NCI-H1417 (cell line): Measurements from ENCODE around the gene HOXD9.

ENCODE experiments used
- DNase-seq, 3 experiments: peaks; one replicate each; lab custom pipeline; 2025; lab: John Stamatoyannopoulos, UW

HOXD9 gene

GRCh38 chr2:176110415-176111308, 11.9 kb upstream of the HOXD9 start:
- no peak for DNase-seq

GRCh38 chr2:176111309-176111663, 11.2 kb upstream of the HOXD9 start:
- DNase-seq: peak in 1 of 3 experiments; percentile 15

GRCh38 chr2:176111846-176112374, 10.6 kb upstream of the HOXD9 start:
- no peak for DNase-seq

DNA sequence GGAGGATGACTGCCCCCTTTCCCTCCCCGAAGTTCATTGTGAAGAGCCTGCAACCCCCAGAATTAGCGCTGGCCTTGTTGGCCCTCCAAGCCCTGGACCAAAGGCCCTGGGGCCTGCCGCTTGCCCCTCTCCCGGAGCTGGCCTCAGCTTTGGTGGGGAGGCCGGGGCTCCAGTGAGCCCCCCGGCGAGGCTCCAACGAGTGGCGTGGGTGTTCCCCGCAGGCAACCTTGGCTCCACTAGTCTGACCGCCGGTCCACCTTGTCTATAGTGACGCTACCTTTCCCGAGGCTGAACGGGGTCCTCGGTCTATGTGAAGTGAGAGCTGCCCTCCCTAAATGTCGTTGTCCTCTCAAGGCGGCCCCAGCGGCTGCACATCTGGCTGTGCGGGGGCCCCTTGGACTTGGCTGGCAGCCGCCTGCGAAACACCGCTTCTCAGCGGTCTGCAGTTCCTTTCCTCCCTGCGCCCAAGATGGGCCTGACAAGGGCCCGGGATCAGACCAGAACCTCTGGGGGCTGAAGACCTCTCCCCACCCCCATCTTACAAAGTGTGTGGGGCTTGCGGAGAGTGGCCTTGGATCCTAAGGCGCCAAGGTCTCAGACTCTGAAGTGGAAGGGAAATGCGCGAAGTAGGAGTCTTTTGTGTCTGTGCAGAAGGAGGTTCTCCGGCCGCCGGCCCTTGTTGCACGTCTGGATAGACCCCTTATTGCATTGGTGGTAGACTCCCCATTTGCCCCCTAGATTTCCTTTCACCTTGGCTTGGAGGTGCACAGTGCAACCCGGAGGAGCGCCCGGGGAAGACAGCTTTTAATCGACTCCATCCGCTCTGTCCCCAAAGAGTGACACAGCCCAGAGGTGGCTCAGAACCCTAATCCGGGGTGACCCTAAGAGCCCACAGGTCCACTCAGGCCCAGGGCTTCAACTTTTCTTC, 9.9 kb upstream of the HOXD9 start:
- DNase-seq: no peak

DNA sequence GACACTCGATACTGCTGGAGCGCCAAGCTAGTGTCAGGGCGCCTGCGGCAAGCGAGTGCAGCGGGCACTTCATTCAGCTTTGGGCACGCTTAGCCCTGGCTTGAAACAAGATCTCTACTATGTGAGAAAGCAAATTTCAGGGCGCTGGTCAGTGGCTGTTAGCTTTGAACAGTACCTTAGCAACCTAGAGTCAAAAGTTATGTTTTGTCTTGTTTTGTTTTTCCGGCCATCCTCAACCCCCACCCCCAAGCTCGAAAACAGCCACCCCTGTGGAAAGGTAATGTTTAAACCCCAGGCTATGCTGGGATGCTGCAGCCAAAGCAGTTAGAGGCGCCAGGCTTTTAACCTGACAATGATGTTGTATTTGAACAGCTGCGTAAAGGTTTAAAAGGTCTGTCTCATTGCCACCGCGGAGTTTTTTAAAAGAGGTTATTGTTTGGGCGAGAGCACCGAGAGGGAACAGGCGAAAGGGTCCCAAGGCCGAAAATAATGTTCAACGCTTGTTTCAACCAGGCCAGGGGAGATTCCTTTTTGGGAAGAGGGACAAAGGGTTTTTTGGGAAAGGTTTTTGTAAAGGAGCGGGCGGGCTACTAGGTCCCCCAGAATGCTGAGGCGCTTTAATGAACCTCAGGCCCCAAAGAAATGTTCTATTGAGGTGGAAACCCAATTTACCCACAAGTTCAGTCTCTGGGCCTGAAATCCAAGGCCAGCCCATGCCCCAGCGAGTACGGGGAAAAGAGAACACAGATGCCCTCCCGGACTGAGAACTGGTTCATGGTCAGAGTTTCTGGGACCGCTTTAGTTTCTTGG, 8.2 kb upstream of the HOXD9 start:
- peak; percentile 31 to 97 (median 93) for DNase-seq

- no peak for DNase-seq
These were observed 7.4 kb upstream of the HOXD9 start for GRCh38 chr2:176114930-176115625.

DNA sequence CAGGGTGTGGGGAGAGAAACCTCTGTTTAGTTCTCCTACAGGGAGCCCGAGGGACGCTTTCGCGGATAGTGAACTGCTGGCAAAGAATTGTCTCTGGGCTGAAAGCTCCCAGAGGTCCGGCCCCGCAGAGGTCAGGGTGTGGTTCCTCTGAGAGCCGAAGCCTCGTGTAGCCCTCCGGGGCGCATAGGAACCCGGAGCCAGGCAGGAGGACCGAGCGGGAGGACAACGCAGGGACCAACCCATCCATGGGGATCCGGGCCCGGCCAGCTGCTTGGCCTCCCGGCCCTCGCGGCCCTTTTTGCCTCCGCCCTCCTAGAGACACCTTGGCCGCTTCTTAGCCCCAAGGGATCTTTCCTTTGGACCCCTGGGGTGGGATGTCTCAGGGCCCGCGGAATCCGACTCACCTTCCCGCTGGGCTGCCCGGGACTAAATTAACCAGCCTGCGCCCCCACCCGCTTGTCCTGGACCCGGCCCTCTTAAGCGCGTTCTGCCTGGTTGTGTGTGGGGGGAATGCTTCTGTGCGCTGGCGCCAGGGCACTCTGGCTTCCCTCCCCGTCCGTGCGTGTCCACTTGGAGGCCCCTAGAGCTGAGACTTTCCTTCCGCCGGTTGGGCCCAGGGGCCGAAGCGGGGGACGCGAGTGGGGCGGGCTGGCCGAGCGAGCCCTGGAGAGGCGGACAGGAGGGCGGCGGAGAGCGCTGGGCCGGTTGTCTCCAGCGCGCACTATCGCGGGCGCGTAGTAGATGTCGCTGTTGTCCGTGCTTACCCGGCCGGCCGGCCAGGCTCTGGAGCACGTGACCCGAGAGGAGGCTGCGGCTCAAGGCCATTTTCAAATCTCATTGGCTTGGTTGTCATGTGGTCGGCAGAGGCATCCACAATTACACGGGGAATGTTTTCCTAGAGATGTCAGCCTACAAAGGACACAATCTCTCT, 6.4 kb upstream of the HOXD9 start, which contains the start of gene HOXD10:
Gene HOXD10, plus strand, starts transcription at position 896 of the 931 bp plus-strand sequence. CDS start 56 bp downstream, outside the sequence.
- no peak for DNase-seq

GRCh38 chr2:176117162-176117822, 5.2 kb upstream of the HOXD9 start:
- no peak for DNase-seq

DNA sequence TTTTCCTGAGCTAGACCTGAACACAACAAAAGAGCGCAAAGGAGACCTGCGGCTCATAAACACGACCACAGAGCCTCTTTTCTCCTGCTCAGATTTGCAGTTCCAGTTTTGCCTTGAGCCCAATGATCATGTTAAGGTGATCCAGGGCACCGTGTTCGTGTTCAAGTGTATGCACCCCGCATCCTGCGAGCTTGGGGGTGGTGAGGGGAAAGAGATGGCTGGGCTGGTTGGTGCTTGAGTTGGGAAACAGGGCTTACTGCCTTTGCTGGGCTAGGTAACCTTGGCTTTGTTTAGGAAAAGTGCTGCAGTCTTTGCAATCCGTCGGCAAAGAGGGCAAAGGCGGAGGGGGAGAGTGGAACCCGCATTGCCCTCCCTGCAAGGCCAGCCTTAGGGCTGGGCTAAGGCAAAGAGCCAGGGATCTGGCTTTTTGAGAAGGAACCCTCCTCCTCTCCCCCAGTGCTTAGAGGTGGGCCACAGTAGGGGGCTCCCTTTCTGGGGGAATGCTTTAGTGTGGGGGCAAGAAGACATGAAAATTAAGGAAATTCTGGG, 4.6 kb upstream of the HOXD9 start:
- DNase-seq: no peak

- peak in 2 of 3 experiments; percentile 6 to 43 for DNase-seq
These were observed 3.7 kb upstream of the HOXD9 start for GRCh38 chr2:176118601-176119339.

DNA sequence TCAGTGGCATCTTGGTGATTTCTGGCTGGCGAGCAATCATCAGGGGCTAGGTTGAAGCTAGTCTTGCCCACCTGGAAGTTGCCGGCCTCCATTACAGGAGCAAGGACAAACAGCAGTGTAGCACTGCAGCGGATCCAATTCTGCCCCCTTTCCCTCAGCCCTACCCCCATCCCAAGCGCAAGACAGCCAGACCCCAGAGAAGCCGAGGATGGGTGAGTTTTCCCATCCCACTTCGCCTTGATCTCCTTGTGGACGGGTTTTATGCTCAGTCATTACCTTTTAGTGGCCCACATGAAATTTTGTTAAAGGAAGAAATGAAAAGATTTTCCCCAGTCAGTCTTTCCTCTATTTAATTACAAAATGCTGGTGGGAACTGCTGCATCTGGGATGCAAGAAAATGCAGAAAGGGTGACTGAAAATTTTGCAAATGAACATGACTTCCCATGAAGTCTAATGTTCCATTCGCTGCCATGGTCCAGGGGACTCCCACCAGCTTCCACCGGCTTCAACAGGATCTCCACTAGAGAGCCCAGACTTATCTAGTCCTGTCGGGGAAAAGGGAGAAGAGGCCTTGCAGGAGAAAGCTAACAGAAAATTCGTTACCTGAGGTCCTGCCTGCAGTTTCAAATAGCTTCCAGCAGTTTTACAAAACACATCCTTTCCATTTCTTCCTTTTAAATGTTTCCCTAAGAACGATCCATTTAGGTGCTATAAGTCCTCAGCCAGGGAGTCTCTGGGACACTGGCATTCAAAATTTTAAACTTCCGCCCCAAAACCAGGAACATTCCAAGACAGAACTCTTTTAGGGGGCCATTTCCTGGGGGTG, 1.9 kb upstream of the HOXD9 start:
- no peak for DNase-seq

- no peak for DNase-seq
These were observed 1.1 kb upstream of the HOXD9 start for GRCh38 chr2:176121190-176122051.

DNA sequence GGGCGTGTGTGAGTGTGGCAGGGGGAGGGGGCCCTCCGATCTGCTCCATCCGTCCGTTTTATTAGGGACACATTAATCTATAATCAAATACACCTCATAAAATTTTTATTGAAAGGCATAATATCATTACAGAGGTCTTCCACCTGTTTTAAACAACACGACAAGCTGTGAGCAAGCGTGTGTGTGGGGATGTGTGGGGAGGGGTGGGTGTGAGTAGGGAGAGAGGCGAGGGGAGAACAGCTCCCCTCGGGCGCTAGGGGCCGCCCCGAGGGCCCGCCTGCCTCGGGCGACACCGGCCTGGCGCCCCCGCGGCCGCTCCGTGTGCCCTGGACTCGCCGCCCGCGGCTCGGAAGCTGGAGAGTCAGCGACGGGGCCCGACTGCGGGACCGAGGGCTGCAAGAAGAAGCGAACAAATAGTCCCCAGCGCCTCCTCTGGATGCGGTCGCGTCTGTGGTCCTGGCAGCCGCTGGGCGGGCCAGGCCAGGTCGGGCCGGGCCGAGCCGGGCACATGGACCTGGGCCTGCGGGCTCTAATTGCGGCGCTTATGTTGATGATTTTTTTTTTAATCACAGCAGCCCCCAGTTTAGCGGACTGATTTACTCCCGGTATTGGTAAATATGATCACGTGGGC, 352 bp upstream of the HOXD9 start:
- DNase-seq: no peak

GRCh38 chr2:176123411-176124109, 1.0 kb downstream of the HOXD9 start:
- DNase-seq: no peak
